H9 (cell line): ENCODE data around the gene RASSF8. TPM values are rescaled to one million over a fixed set of nuclear protein-coding genes. Genes with fewer than 3 reads are reported as not detected.

Experiments
- DNase-seq: peaks from one replicate; pipeline ENCODE4 v3.0.0-alpha.2; 2017
- H2AFZ ChIP-seq: one replicate; pipeline ENCODE4 v1.6.1; 2013; ENCODE audit warnings: mild to moderate bottlenecking, low read length, control low read depth, moderate library complexity
- H2AK5ac ChIP-seq: 2 replicates; pipeline ENCODE4 v1.6.1; 2013; ENCODE audit warnings: low read length, control low read depth, mixed read lengths; ENCODE audit not compliant: insufficient read length
- H2BK120ac ChIP-seq: one replicate; pipeline ENCODE4 v1.6.1; 2013; ENCODE audit warnings: low read depth, mild to moderate bottlenecking, low read length, control low read depth, inconsistent platforms; ENCODE audit not compliant: poor library complexity, severe bottlenecking
- H2BK12ac ChIP-seq: 2 replicates; pipeline ENCODE4 v1.6.1; 2013; ENCODE audit warnings: low read length, control low read depth, mixed read lengths, low read depth; ENCODE audit not compliant: insufficient read length
- H2BK15ac ChIP-seq: 2 replicates; pipeline ENCODE4 v1.6.1; 2013; ENCODE audit warnings: low read depth, low read length, control low read depth
- H2BK20ac ChIP-seq: one replicate; pipeline ENCODE4 v1.6.1; 2013; ENCODE audit warnings: low read depth, mild to moderate bottlenecking, low read length, control low read depth, inconsistent platforms; ENCODE audit not compliant: poor library complexity, severe bottlenecking
- H2BK5ac ChIP-seq: 2 replicates; pipeline ENCODE4 v1.6.1; 2013; ENCODE audit warnings: low read length, control low read depth, mixed read lengths; ENCODE audit not compliant: insufficient read length
- H3K14ac ChIP-seq: 2 replicates; pipeline ENCODE4 v1.6.1; 2013; ENCODE audit warnings: low read length, control low read depth; ENCODE audit not compliant: insufficient read depth
- H3K18ac ChIP-seq: 2 replicates; pipeline ENCODE4 v1.6.1; 2013; ENCODE audit warnings: low read depth, mild to moderate bottlenecking, mixed read lengths, low read length, control low read depth; ENCODE audit not compliant: insufficient read length
- H3K23ac ChIP-seq: 2 replicates; pipeline ENCODE4 v1.6.1; 2013; ENCODE audit warnings: low read length, control low read depth, mixed read lengths, low read depth; ENCODE audit not compliant: insufficient read length
- H3K23me2 ChIP-seq: 2 replicates; pipeline ENCODE4 v1.6.1; 2013; ENCODE audit warnings: low read depth, mild to moderate bottlenecking, mixed read lengths, low read length, control low read depth; ENCODE audit not compliant: insufficient read length, poor library complexity, severe bottlenecking
- H3K27ac ChIP-seq: 2 replicates; pipeline ENCODE4 v1.5.1; 2013; ENCODE audit warnings: low read length, control low read depth, mixed read lengths, low read depth; ENCODE audit not compliant: insufficient read length
- H3K27me3 ChIP-seq: 2 replicates; pipeline ENCODE4 v1.6.1; 2013; ENCODE audit warnings: low read length, control low read depth, inconsistent platforms; ENCODE audit not compliant: insufficient read depth
- H3K4ac ChIP-seq: 2 replicates; pipeline ENCODE4 v1.6.1; 2013; ENCODE audit warnings: low read depth, mild to moderate bottlenecking, control low read depth, inconsistent platforms, low read length, moderate library complexity
- H3K4me1 ChIP-seq: 2 replicates; pipeline ENCODE4 v1.6.1; 2013; ENCODE audit warnings: low read length, control low read depth, inconsistent platforms; ENCODE audit not compliant: insufficient read depth
- H3K4me2 ChIP-seq: 2 replicates; pipeline ENCODE4 v1.6.1; 2013; ENCODE audit warnings: low read length, control low read depth, mixed read lengths; ENCODE audit not compliant: insufficient read length, insufficient read depth
- H3K56ac ChIP-seq: 2 replicates; pipeline ENCODE4 v1.6.1; 2013; ENCODE audit warnings: low read depth, mild to moderate bottlenecking, mixed read lengths, low read length, control low read depth; ENCODE audit not compliant: insufficient read length
- H3K79me1 ChIP-seq: 2 replicates; pipeline ENCODE4 v1.6.1; 2013; ENCODE audit warnings: low read depth, mild to moderate bottlenecking, moderate library complexity, low read length, control low read depth, inconsistent platforms; ENCODE audit not compliant: insufficient read depth, poor library complexity, severe bottlenecking
- H3K79me2 ChIP-seq: 2 replicates; pipeline ENCODE4 v1.6.1; 2013; ENCODE audit warnings: low read length, control low read depth, inconsistent platforms; ENCODE audit not compliant: insufficient read depth
- H3K9ac ChIP-seq: 2 replicates; pipeline ENCODE4 v1.6.1; 2013; ENCODE audit warnings: low read length, control low read depth, mixed read lengths; ENCODE audit not compliant: insufficient read length; ENCODE audit errors: extremely low read depth
- H3K9me3 ChIP-seq: one replicate; pipeline ENCODE4 v1.6.1; 2013; ENCODE audit warnings: low read depth, low read length, inconsistent platforms; ENCODE audit not compliant: control insufficient read depth
- H3T11ph ChIP-seq: one replicate; pipeline ENCODE4 v1.6.1; 2013; ENCODE audit warnings: mild to moderate bottlenecking, low read length, control low read depth, inconsistent platforms
- H4K20me1 ChIP-seq: one replicate; pipeline ENCODE4 v1.6.1; 2013; ENCODE audit not compliant: control insufficient read depth, insufficient read length, insufficient read depth
- H4K5ac ChIP-seq: 2 replicates; pipeline ENCODE4 v1.6.1; 2013; ENCODE audit warnings: low read depth, mild to moderate bottlenecking, mixed read lengths, low read length, control low read depth; ENCODE audit not compliant: insufficient read length
- H4K8ac ChIP-seq: replicated peaks from 2 replicates; pipeline ENCODE4 v1.6.1; 2013; ENCODE audit warnings: low read length, control low read depth, mixed read lengths, low read depth; ENCODE audit not compliant: insufficient read length
- H4K91ac ChIP-seq: 2 replicates; pipeline ENCODE4 v1.6.1; 2013; ENCODE audit warnings: low read depth, mild to moderate bottlenecking, moderate library complexity, mixed read lengths, low read length, control low read depth; ENCODE audit not compliant: insufficient read length
- H3K27ac Mint-ChIP-seq, 3 experiments: 2 replicates in 2 of 3; 3 replicates in 1 of 3; pipeline ENCODE4 v1.8.0; 2020 to 2021; ENCODE audit warnings: mixed read lengths in 3 of 3, mild to moderate bottlenecking in 1 of 3, moderate library complexity in 1 of 3
- H3K27me3 Mint-ChIP-seq: 2 replicates; pipeline ENCODE4 v1.8.0; 2021; ENCODE audit warnings: low read depth, mild to moderate bottlenecking, moderate library complexity, mixed read lengths
- H3K36me3 Mint-ChIP-seq, 3 experiments: 2 replicates in 2 of 3; 3 replicates in 1 of 3; pipeline ENCODE4 v1.8.0; 2020 to 2021; ENCODE audit warnings: low read depth in 3 of 3, mixed read lengths in 3 of 3; ENCODE audit not compliant: insufficient read depth in 1 of 3
- H3K4me1 Mint-ChIP-seq, 2 experiments: 2 replicates each; pipeline ENCODE4 v1.8.0; 2020; ENCODE audit warnings: mixed read lengths in 2 of 2
- H3K4me3 Mint-ChIP-seq, 2 experiments: 2 replicates in 1 of 2; 3 replicates in 1 of 2; pipeline ENCODE4 v1.8.0; 2020 to 2021; ENCODE audit warnings: mild to moderate bottlenecking in 2 of 2, mixed read lengths in 2 of 2, moderate library complexity in 1 of 2
- H3K9me3 Mint-ChIP-seq, 2 experiments: 2 replicates in 1 of 2; 3 replicates in 1 of 2; pipeline ENCODE4 v1.8.0; 2020; ENCODE audit warnings: mild to moderate bottlenecking in 2 of 2, mixed read lengths in 2 of 2, moderate library complexity in 1 of 2
- total RNA-seq: library from RNA; stranded (reverse); gene quantifications from 2 replicates; pipeline ENCODE4 v1.2.1, GENCODE V29; 2021
- TF ChIP-seq, protein P1 (sequence below): fragments of 200-600 bp; sonication (generic); conservative IDR thresholded peaks from 3 replicates; pipeline ENCODE4 v1.8.0; 2021; ENCODE audit warnings: antibody characterized with exemption, mild to moderate bottlenecking

Gene RASSF8
- total RNA-seq, 1 experiment from 2014 or later: 38.8 TPM

DNA sequence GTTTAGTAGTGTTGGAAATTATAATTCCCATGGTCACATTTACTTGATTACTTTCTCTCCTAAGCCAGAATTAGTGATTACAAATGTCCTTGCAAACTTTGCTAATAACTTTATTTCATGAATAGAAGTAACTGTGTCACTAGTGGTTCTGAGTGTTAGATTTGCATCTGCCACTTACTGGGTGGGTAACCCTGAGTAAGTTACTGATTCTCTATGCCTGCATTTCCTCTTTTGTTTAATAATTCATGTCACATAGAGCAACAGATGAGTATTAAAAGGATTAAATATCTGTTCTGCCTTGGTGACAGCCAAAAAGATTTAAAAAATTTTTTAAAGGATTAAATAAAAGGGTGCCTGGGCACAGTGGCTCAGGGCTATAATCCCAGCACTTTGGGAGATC is 87.7 kb downstream of the RASSF8 start:
- no peak overlapping the region for H2AK5ac ChIP-seq
- H4K20me1 ChIP-seq: no peaks in the 10 kb centered on the region
- H2BK15ac ChIP-seq: no peak overlapping the region
- H3K4ac ChIP-seq: no peak overlapping the region
- no peak overlapping the region for H2BK120ac ChIP-seq
- no peak overlapping the region for H4K91ac ChIP-seq
- peaks cover 4% of the 10 kb centered on the region; the same call in 1 of the 2 replicates for H3K4me1 ChIP-seq
- no peaks in the 10 kb centered on the region for H3K79me1 ChIP-seq
- H3K18ac ChIP-seq: no peak overlapping the region
- no peak overlapping the region for H3K27ac ChIP-seq
- no peak overlapping the region for H3K14ac ChIP-seq
- H2BK20ac ChIP-seq: no peak overlapping the region
- no peak overlapping the region for H2BK12ac ChIP-seq
- Mint-ChIP-seq H3K4me1 (peaks cover 19 to 35% of the 10 kb centered on the region in 2 experiments), H3K36me3 (no peaks in the 10 kb centered on the region), H3K27me3 (peaks cover 4% of the 10 kb centered on the region), H3K27ac (no peak overlapping the region), H3K9me3 (no peaks in the 10 kb centered on the region; a peak in 2 of 5 replicates), H3K4me3 (no peak overlapping the region)
- H3K9ac ChIP-seq: no peak overlapping the region
- H2AFZ ChIP-seq: no peak overlapping the region
- H3K23me2 ChIP-seq: no peaks in the 10 kb centered on the region
- no peaks in the 10 kb centered on the region for H3K27me3 ChIP-seq
- H3T11ph ChIP-seq: no peak overlapping the region
- no peaks in the 10 kb centered on the region for H3K79me2 ChIP-seq
- no peak overlapping the region for H4K5ac ChIP-seq
- DNase-seq: no peak
- no peaks in the 10 kb centered on the region for H3K9me3 ChIP-seq
- H3K4me2 ChIP-seq: no peak overlapping the region
- TF ChIP-seq, protein P1, sequence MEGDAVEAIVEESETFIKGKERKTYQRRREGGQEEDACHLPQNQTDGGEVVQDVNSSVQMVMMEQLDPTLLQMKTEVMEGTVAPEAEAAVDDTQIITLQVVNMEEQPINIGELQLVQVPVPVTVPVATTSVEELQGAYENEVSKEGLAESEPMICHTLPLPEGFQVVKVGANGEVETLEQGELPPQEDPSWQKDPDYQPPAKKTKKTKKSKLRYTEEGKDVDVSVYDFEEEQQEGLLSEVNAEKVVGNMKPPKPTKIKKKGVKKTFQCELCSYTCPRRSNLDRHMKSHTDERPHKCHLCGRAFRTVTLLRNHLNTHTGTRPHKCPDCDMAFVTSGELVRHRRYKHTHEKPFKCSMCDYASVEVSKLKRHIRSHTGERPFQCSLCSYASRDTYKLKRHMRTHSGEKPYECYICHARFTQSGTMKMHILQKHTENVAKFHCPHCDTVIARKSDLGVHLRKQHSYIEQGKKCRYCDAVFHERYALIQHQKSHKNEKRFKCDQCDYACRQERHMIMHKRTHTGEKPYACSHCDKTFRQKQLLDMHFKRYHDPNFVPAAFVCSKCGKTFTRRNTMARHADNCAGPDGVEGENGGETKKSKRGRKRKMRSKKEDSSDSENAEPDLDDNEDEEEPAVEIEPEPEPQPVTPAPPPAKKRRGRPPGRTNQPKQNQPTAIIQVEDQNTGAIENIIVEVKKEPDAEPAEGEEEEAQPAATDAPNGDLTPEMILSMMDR: no peak
- H3K56ac ChIP-seq: no peak overlapping the region
- H2BK5ac ChIP-seq: no peak overlapping the region
- H4K8ac ChIP-seq: no peak overlapping the region
- no peak overlapping the region for H3K23ac ChIP-seq
